Occipital lobe (tissue), 2 donors: ENCODE results near the gene OR12D1. TPM values are rescaled to one million over a fixed set of nuclear protein-coding genes. Genes with fewer than 3 reads are reported as not detected.
"Not testable (repeated sequence)": the region's sequence is repeated elsewhere in the genome, so short reads cannot be mapped to it uniquely, and the experiment has no call there.

ENCODE experiments used
- DNase-seq: peaks from one replicate; lab custom pipeline; 2025; lab: John Stamatoyannopoulos, UW
- total RNA-seq: library from RNA; depleted of rRNA; stranded (reverse); fragments of >200 nt; gene quantifications from one replicate; pipeline ENCODE4 v1.2.3, GENCODE V29; 2014

OR12D1 gene
- total RNA-seq, result not detected

DNA sequence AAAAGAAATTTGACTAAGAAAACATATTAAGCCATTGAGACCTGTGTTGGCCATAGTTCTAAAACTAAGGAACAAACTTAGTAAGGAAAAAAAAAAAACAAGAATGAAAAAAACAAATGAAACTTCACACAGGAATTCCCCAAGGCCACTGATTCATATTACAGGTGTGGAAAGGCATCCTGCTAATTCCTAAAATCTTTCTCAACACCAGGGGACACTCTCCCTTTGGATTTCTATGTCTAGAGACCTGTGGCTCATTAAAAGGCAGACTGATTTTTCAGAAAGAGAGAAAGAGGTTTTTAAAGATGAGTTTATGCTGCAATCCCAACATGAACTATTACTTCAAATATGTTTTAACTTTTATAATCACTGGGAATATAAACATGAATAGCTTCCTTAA lies at the start of gene OR12D1:
Gene OR12D1 (plus strand): TSS at position 341 of the 400 bp plus-strand sequence.
- no peak for DNase-seq

DNA sequence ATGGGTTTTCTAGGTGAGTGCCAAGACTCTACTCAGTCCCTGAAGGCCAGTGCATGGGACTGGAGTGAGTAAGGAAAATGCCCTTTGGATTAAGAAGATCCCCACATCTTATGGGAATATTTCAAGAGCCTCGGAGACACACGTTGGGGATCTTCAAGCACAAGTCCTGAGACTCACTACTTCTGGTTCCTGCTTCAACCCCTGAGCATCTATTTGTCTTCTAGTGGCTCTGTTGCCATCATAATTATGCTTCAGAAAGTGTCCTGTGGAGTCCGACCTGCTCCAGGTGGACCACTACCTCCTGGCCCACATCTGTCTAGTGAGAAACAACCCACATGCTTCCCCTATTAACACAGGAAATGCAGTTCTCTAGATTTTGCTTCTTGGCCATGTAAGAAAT lies 46.0 kb upstream of the OR12D1 start, which contains the start of gene OR5V1:
Gene OR5V1 (minus strand): TSS at position 101 of the 400 bp plus-strand sequence. CDS start 12,670 bp downstream, outside the sequence.
- DNase-seq, result no peak

DNA sequence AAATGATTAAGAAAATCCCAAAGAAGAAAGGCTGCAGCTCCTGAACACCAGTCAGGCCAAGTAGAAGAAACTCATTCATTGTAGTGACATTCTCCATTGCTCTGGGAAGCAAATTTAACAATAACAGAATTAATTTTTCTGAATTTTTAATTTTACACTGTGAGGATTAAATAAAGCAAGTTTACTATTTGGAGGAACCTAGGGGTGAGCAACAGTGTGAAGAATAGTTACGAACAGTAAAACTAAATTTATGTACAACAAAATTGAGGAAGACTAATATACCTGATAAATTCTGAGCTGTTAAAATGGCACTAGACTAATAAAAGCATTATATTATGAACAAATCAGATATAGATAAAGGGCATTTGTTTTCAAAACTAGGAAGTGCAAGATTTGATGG lies 39.5 kb upstream of the OR12D1 start, which contains the start of gene OR12D3:
Gene OR12D3 (minus strand): TSS at position 101 of the 400 bp plus-strand sequence. CDS start 4 bp downstream, at position 97.
- DNase-seq, result no peak

DNA sequence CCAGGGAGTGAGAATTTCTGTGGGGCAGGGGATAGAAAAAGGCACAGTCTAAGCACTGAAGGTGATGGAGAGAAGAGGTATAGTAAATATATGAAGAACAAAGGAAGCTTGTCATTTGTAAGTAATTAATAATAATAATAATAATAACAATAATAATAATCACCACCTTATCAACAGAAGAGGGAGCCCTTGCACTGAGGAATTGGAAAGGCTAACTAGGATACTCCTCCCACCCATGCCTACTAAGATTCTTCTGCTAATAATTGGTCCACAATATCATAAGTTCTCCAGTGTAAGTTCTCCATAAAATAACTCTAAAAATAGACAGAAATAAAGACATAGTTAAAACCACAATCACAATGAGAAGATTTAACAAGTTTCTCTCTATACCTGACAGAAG lies 38.7 kb upstream of the OR12D1 start:
- no peak for DNase-seq

DNA sequence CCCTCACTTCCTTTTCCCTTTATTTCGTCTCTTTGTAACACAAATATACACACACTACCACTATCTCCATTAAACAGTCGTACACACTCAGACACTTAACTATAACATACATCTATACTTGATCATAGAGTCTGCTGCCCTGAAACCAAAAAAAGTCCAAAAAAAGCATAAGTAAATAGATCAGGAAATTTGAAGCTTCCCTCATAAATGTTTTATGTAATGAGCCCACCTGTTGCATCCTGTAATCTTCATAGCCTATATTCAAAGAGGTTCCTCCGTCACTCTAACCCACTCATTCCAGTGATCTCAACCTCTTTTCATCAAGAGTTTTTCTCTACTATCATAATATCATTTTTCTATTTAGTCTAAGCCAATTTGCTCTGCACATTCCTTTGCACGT lies 26.2 kb upstream of the OR12D1 start:
- no peak for DNase-seq

DNA sequence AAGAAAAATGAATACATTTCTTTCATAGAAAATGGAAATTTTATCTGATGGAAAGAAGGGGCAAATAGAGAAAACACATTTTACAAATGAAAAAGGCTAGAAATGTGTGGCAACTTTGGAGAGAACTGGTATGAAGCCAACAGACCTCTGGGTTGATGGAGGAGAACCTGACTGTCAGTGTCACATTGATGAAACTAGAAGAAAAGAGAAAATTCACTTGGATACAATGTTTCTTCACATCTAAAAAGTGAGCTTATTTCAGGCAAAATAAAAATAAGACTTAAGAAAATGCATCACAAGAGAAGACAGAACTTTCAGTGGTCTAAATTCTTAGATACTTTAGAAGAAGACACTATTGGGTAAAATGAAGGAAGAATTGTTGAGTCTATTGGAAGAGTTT lies 19.4 kb upstream of the OR12D1 start, which contains the start of gene OR12D2:
Gene OR12D2 (plus strand): TSS at position 301 of the 400 bp plus-strand sequence. CDS start 1,069 bp downstream, outside the sequence.
- no peak for DNase-seq

DNA sequence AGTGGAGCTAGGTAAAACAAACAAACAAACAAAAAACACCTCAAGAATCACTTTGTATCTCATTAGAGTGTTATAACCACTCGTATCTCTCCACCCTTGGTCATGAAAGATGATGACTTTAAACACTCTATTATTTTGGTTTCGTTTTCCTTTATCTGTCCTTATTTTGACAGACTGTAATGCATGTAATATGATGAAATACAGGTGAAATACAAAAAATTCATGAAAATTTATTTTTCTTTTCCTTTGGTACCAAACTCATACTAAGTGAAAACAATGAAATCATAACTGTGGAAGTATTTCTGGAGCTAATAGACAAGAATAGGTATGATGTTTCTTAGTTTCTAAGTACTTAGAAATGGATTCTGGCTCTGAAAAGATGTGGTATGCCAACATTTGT lies 15.2 kb upstream of the OR12D1 start:
- DNase-seq, result no peak

DNA sequence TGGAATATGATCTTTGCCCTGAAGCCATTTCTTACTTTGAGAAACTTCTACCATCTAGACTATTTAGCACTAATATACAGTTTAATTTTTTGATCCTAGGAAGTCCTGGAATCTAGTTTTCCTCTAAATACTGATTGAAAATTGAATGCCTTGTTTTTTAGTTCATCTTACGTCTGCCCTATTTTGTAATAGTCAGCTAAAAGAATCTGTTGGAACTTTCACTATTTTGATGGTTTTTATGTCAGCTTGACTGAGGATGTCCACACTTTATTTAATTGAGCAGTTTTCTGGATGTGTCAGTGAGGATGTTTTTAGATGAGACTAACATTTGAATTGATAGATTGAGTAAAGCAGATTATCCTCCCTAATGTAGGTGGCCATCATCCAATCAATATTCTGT lies 10.9 kb upstream of the OR12D1 start:
- no peak for DNase-seq

DNA sequence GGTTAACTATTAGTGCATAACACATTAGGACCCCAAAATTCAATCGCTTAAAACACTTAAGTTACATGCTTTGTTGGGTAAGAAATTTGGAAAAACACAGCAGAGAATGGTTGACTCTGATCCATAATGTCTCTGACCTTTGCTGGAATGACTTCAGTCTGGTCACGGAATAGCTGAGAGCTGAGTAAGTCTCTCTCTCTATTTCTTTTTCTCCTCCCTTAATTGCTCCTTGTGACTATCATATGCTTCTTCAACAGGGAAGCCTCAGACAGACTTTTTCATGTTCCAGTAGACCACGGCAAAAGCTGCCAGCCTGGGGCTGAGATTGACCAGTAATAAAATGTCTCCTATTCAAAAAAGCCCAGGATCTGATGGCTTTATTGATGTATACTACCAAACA lies 4.8 kb downstream of the OR12D1 start:
- DNase-seq, result no peak

DNA sequence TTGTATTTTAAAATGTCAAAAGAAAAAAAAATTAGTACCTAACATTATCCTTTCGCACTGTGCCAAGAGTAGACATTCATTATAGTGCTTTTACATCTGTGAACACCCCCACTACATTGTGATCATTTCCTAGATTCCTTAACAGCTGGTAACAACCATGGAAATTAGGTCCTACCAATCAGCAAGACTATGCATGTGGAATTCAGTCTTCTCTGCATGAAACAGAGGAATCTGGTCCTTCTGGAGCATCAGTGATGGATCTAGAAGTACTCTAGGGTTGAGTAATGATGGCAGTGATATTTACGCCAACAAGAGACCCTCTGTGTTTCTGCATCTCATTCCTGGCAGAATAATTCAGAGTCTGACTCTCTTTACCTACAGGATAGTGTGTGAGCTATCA lies 9.4 kb downstream of the OR12D1 start:
- no peak for DNase-seq

DNA sequence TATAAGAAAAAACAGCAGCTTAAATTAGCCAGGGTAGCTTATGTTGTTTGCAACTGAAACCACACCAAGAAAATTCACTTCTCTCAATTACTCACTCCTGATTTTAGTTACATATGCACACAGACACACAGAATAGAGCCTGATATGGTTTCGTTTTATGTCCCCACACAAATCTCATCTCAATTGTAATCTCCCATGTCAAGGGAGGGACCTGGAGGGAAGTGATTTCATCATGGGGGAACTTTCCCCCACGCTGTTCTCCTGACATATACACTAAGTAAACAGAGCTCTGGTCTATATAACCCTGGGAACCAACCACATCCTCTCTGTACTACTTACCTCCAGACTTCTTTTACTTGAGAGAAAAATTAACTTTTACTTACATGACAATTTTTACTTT lies 9.8 kb downstream of the OR12D1 start:
- DNase-seq, result no peak

DNA sequence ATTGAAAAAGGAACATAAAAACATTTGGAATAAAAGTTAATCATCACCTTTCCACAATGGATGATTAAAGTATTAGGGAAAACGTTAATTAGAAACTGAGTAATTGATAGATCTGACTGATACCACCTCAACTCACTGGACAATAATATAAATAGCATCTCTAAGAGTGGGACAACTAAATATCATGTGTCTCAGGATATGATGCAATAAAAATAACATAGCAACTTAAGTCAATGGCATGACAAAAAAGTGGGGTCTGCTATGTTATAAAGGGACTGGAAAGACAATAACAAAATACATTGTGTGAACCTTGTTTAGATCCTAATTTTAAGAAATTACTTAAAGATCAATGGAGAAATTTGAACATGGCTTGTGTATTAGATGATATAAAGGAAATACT lies 10.3 kb downstream of the OR12D1 start:
- DNase-seq, result no peak

DNA sequence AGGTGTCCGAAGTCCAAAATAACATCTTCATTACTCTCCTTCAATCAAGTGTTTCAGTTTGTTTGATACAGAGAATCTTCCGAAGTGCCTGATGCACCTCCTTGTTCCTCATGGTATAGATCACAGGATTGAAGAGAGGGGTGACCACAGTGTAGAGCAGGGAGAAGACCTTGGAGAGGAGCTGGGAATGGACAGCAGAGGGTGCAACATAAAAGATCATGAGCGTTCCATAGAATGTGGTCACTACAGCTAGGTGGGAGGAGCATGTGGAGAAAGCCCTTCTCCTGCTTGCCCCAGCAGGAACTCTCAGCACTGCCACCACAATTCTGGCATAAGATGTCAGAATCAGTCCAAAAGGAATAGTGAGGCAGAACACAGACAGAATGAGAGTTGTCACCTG lies 11.9 kb downstream of the OR12D1 start:
- DNase-seq, result no peak

DNA sequence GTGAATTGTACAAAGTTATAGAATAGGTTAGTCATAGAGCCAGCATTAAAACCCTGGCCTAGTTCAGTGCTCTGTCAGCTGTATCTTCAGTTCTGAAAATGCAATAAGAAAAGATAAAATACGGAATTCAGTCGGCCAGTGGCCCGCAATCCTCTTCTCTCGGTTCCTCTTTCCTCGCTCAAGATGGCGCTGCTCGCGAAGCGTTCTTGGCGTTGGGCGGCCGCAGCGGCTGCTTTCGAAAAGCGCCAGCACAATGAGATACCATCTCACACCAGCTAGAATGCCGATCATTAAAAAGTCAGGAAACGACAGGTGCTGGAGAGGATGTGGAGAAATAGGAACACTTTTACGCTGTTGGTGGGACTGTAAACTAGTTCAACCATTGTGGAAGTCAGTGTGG lies 22.0 kb downstream of the OR12D1 start:
- not testable (repeated sequence) for DNase-seq

DNA sequence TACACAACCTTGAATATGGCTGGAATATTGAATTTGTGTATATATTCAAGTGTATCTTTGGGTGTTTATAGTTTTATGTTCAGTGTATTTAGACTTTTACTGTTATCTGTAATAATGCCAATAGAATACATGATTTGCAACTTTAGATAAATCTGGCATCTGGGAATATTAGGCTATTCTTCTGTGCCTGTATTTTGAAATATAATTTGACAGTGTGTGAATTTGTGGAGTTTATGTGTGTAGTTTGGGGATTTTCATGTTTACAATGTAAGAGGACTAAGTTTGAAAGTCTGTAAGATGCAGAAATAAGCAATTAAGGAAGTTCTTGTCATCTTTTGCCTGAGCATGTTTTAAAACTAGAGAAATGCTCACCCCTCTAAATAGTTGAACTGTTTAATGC lies 24.3 kb downstream of the OR12D1 start, which contains the start of gene OR10C1:
Gene OR10C1 (plus strand): TSS at position 301 of the 400 bp plus-strand sequence. CDS start 710 bp downstream, outside the sequence.
- no peak for DNase-seq

DNA sequence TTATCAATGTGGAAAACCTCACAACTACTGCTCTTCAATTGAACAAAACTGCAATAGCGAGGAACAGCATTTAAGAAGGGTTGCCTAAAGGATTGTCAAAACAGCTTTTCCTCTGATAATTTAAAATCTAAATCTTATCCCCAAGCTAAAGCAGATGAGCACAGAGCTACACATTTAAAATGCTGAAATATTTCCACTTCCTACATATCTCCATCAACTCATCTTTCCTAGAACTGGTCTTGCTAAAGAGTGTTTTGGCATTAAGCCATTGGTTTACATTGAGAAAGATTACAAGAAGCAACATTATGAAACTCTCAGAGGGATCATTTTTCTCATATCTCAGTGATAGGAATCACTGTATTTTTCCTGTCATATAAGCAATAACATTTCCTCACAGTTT lies 28.0 kb downstream of the OR12D1 start:
- no peak for DNase-seq

DNA sequence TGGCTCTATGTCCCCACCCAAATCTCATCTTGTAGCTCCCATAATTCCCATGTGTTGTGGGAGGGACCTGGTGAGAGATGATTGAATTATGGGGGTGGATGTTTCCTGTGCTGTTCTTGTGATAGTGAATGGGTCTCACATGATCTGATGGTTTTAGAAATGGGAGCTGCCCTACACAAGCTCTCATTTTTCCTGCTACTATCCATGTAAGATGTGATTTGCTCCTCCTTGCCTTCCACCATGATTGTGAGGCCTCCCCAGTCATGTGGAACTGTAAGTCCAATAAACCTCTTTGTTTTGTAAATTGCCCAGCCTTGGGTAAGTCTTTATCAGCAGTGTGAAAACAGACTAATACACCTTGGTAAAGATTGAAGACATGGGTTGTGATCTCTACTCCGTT lies 29.3 kb downstream of the OR12D1 start:
- not testable (repeated sequence) for DNase-seq

DNA sequence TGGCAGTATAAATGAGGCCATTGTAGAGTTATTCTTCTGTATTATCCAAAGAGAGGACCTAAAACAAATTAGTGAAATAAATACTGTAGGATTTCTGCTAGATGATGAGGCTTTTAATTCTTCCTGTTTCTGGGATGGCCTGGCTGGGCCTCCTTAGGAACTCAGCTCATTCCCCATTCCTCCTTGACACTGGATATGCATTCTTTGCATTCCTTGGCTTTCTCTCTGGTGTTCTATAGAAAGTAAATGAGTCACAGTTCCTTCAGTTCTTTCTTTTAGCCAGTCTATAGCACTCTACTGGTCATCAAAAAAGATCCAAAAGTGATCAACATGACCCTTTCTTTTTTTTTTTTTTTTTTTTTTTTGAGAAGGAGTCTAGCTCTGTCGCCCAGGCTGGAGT lies 32.9 kb downstream of the OR12D1 start:
- no peak for DNase-seq

DNA sequence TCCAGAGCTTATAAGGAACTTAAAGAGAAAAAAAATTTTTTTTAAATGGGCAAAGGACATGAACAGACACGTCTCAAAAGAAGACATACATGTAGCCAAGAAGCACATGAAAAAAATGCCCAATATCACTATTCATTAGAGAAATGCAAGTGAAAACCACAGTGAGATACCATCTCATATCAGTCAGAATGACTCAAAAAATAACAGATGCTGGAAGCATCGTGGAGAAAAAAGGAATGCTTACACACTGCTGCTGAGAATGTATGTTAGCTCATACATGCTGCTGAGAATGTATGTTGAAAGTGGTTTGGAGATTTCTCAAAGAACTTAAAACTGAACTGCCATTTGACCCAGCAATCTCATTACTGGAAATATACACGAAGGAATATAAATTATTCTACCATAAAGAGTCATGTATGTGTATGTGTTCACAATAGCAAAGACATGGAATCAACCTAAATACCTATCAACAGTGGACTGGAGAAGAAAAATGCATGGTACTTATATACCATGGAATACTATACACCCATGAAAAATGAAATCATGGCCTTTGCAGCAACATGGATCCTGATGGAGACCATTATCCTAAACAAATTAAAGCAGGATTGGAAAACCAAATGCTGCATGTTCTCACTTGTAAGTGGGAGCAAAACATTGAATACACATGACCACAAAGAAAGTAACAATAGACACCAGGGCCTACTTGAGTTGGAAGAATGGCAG lies 36.9 kb downstream of the OR12D1 start:
- DNase-seq, result no peak

DNA sequence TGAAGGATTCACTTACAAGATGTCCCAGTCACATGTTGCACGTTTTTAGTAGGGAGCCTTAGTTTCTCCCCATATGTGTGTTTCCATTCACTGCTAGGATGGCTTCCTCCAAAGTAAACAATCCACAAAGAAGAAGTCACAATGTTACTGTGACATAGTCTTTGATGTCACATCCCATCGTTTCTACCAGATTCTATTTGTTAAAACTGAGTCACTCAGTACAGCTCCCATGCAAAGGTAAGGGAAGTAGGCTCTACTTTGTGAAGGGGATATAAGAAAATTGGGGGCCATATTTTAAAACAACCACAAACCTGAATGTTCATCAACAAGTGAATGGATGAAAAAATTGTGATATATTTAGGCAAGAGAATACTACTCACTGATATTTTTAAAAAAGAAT lies 42.2 kb downstream of the OR12D1 start, which contains the start of the genes OR11A1 and OR2H1:
Gene OR11A1 (minus strand): TSS at position 101 of the 400 bp plus-strand sequence. CDS start 29,430 bp downstream, outside the sequence.
Gene OR2H1 (plus strand): TSS at position 185 of the 400 bp plus-strand sequence. CDS start 4,615 bp downstream, outside the sequence.
- no peak for DNase-seq

DNA sequence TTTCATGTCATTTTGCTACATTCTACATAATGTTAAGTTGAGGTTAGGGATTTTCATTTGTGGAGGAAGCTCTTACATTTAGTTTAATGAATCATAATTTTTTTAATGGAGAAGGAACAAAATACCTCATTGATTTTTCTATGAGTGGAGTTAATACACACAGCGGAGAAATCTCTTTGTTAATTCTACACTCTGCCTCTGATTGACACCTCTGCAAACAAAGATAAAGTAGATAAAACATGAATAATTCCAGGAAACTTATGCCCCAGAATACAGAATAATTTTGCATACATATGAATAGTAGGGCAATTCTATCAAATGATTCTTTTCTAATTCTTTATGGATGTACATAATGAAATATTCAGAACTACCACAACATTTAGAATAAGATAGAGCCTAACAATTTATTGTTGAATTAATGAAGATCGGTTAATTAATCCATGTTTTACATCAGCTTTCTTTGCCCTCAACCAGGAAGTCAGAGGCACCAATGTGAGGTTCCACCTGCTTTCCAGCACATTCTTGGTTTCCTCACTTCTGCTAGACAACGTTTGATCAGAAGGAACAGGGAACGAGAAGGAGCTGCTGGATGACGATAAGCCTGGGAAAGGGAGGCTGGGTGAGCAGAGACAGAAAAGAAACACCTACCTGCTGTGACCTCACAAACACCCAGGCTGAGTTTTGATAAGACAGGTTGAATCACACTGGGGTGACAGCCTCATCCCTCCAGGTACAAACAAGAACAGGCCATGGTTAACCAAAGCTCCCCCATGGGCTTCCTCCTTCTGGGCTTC lies 46.5 kb downstream of the OR12D1 start:
- DNase-seq, result no peak

DNA sequence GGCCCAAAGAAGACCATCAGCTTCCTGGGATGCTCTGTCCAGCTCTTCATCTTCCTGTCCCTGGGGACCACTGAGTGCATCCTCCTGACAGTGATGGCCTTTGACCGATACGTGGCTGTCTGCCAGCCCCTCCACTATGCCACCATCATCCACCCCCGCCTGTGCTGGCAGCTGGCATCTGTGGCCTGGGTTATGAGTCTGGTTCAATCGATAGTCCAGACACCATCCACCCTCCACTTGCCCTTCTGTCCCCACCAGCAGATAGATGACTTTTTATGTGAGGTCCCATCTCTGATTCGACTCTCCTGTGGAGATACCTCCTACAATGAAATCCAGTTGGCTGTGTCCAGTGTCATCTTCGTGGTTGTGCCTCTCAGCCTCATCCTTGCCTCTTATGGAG lies 47.3 kb downstream of the OR12D1 start:
- no peak for DNase-seq
